A549 (cell line): ENCODE results near the gene KRT33A.

Experiments used
- CHD2 ChIP-seq: fragments of 150-350 bp; IDR thresholded peaks from 2 replicates; pipeline ENCODE4 v1.6.1; 2014; ENCODE audit warnings: low read length; ENCODE audit not compliant: partially characterized antibody
- EP300 ChIP-seq, 2 experiments: fragments of >200 bp; sonication (Bioruptor Twin); formaldehyde crosslinking; IDR thresholded peaks; 2 replicates in 1 of 2; 3 replicates in 1 of 2; pipeline ENCODE4 v1.6.1; 2016 to 2017
- JUN ChIP-seq, 2 experiments: fragments of >200 bp; sonication (Bioruptor Twin); formaldehyde crosslinking; IDR thresholded peaks; 2 replicates in 1 of 2; 3 replicates in 1 of 2; pipeline ENCODE4 v1.6.1; 2016 to 2017
- MYC ChIP-seq: IDR thresholded peaks from 2 replicates; pipeline ENCODE4 v1.6.1; 2012; ENCODE audit warnings: mild to moderate bottlenecking, inconsistent platforms, low read length, improper control_type of control experiment, borderline replicate concordance
- NFE2L2 ChIP-seq: fragments of 150-350 bp; conservative IDR thresholded peaks from 2 replicates; pipeline ENCODE4 v1.6.1; 2014; ENCODE audit warnings: low read length
- POLR2A ChIP-seq: IDR thresholded peaks from 2 replicates; pipeline ENCODE4 v1.6.1; 2012; ENCODE audit warnings: mild to moderate bottlenecking, low read length
- RAD21 ChIP-seq, 2 experiments: fragments of >200 bp in 1 of 2; sonication (Bioruptor Twin) in 1 of 2; formaldehyde crosslinking in 1 of 2; IDR thresholded peaks in 1 of 2; conservative IDR thresholded peaks in 1 of 2; 2 replicates in 1 of 2; 3 replicates in 1 of 2; pipeline ENCODE4 v1.6.1; 2012 to 2018; ENCODE audit warnings: inconsistent platforms in 1 of 2
- SMC3 ChIP-seq: fragments of >200 bp; sonication (Bioruptor Twin); formaldehyde crosslinking; IDR thresholded peaks from 3 replicates; pipeline ENCODE4 v1.6.1; 2018; ENCODE audit warnings: inconsistent platforms
- TF ChIP-seq, protein P1 (sequence below): fragments of >200 bp; sonication (Bioruptor Twin); formaldehyde crosslinking; IDR thresholded peaks from 3 replicates; pipeline ENCODE4 v1.5.1; 2016

DNA sequence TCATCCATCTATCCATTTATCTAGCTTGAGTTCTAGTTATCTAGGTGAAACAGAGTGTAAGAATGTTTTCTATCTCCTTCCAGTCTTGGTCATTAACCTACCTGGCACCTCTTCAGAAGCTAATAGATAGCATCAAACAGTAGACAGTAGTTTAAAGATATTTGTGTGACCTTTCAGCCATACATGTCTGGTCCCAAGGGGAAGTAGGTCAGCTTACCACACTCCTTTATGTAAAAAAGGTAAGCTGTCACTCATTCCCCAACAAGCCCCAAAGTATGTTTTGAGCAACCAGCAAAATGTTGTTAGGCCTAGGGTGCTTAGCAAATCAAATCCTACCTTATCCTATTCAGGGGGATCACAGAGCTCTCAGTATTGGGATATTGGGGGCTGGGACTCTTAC is 15.4 kb upstream of the KRT33A start:
- TF ChIP-seq SMC3 (no peak), CHD2 (no peak), EP300 (IDR thresholded peaks at IDR 0.05) (no peak), NFE2L2 (no peak), RAD21 (conservative IDR thresholded peaks at IDR 0.05 in 1 of 2, IDR thresholded peaks at IDR 0.05 in 1 of 2) (no peak), POLR2A (no peak), JUN (IDR thresholded peaks at IDR 0.05) (no peak), MYC (no peak)
- TF ChIP-seq, protein P1, sequence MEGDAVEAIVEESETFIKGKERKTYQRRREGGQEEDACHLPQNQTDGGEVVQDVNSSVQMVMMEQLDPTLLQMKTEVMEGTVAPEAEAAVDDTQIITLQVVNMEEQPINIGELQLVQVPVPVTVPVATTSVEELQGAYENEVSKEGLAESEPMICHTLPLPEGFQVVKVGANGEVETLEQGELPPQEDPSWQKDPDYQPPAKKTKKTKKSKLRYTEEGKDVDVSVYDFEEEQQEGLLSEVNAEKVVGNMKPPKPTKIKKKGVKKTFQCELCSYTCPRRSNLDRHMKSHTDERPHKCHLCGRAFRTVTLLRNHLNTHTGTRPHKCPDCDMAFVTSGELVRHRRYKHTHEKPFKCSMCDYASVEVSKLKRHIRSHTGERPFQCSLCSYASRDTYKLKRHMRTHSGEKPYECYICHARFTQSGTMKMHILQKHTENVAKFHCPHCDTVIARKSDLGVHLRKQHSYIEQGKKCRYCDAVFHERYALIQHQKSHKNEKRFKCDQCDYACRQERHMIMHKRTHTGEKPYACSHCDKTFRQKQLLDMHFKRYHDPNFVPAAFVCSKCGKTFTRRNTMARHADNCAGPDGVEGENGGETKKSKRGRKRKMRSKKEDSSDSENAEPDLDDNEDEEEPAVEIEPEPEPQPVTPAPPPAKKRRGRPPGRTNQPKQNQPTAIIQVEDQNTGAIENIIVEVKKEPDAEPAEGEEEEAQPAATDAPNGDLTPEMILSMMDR: no peak
